NCI-H82 treated with DMSO at 0.1 percent for 48 hours (cell line): Measurements from ENCODE around the gene MYO9B.
A peak's percentile ranks its signal among the peaks of the same experiment; 100 is the strongest.

ENCODE experiments used
- DNase-seq: peaks from one replicate; lab custom pipeline; 2025; ENCODE audit not compliant: unreplicated experiment; lab: John Stamatoyannopoulos, UW

The MYO9B gene, protein sequence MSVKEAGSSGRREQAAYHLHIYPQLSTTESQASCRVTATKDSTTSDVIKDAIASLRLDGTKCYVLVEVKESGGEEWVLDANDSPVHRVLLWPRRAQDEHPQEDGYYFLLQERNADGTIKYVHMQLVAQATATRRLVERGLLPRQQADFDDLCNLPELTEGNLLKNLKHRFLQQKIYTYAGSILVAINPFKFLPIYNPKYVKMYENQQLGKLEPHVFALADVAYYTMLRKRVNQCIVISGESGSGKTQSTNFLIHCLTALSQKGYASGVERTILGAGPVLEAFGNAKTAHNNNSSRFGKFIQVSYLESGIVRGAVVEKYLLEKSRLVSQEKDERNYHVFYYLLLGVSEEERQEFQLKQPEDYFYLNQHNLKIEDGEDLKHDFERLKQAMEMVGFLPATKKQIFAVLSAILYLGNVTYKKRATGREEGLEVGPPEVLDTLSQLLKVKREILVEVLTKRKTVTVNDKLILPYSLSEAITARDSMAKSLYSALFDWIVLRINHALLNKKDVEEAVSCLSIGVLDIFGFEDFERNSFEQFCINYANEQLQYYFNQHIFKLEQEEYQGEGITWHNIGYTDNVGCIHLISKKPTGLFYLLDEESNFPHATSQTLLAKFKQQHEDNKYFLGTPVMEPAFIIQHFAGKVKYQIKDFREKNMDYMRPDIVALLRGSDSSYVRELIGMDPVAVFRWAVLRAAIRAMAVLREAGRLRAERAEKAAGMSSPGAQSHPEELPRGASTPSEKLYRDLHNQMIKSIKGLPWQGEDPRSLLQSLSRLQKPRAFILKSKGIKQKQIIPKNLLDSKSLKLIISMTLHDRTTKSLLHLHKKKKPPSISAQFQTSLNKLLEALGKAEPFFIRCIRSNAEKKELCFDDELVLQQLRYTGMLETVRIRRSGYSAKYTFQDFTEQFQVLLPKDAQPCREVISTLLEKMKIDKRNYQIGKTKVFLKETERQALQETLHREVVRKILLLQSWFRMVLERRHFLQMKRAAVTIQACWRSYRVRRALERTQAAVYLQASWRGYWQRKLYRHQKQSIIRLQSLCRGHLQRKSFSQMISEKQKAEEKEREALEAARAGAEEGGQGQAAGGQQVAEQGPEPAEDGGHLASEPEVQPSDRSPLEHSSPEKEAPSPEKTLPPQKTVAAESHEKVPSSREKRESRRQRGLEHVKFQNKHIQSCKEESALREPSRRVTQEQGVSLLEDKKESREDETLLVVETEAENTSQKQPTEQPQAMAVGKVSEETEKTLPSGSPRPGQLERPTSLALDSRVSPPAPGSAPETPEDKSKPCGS (N-terminal part only)

GRCh38 chr19:17075035-17075863 is at the start of gene MYO9B, which contains the start of gene HAUS8:
Gene MYO9B (plus strand): TSS chr19:17075777. CDS start chr19:17101718, 25,941 bp downstream.
Gene HAUS8 (minus strand): TSS chr19:17075452. CDS start chr19:17075422, 30 bp downstream.
- DNase-seq = peak; percentile 96

DNA sequence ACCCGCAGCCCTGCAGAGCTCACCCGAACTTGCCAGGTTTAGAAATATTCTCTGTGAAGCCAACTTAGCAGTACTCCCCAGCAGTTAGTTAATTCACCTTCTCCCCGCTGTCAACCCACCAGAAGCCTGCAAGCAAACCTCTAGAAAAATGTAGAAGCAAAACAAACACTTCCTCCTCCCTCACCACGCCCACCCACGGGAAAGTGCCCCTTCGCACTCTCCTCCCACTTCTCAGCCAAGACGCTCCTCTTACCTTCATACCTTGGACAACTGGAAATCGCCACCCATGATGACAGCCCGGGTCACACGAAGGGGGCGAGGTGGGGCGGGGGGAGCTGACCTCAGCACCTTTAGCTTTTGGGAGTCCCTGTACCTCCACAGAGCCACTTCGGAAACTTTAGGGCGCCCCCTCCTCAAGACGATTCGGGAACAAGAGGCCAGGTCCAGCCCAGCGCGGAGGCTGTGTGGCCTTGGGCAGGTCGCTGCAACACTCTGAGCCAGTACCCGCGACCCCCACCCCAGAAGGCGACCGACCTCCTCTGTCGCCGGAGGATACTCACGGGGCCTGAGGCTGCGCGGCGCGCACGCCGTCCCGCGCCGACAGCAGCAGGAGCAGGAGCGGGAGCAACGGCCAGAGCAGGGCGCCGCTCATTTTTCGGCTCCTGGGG is 49.5 kb upstream of the MYO9B start:
- no peak for DNase-seq

- no peak for DNase-seq
Observed at GRCh38 chr19:17026706-17027534, 48.7 kb upstream of the MYO9B start, which contains the start of gene CPAMD8. Gene CPAMD8 (minus strand): TSS chr19:17026810. CDS start chr19:17026642, 168 bp downstream.

- DNase-seq = no peak
Observed at GRCh38 chr19:17027535-17027975, 48.0 kb upstream of the MYO9B start.

DNA sequence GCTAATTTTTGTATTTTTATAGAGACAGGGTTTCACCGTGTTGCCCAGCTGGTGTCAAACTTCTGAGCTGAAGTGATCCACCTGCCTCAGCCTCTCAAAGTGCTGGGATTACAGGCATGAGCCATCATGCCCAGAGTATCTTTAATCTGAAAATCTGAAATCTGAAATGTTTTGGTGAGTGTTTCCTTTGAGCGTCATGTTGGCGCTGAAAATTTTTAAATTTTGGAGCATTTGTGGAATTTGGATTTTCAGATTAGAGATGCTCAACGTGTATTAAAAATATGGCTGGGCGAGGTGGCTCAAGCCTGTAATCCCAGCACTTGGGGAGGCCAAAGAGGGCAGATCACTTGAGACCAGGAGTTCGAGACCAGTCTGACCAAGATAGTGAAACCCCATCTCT is 43.8 kb upstream of the MYO9B start:
- no peak for DNase-seq

GRCh38 chr19:17035842-17036424 is 39.6 kb upstream of the MYO9B start:
- DNase-seq = no peak

GRCh38 chr19:17036640-17037039 is 38.9 kb upstream of the MYO9B start:
- no peak for DNase-seq

DNA sequence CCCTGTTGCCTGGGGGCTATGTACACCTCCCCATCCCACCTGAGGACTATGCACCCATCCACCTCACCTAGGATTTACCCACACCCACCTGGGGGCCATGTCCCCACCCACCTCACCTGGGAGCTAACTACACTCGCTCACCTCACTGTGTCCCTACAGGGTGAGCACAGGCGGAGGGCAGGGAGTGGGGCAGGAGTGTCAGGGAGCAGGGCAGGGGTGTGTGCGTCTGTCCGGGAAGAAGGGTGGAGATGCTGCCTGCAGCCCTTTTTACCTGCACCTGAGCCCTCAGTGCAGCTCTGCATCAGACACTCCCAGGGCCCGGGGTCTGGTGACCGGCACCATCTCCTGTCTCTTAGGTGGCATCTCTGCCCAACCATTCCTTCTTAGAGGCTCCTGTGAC is 38.4 kb upstream of the MYO9B start:
- no peak for DNase-seq

DNA sequence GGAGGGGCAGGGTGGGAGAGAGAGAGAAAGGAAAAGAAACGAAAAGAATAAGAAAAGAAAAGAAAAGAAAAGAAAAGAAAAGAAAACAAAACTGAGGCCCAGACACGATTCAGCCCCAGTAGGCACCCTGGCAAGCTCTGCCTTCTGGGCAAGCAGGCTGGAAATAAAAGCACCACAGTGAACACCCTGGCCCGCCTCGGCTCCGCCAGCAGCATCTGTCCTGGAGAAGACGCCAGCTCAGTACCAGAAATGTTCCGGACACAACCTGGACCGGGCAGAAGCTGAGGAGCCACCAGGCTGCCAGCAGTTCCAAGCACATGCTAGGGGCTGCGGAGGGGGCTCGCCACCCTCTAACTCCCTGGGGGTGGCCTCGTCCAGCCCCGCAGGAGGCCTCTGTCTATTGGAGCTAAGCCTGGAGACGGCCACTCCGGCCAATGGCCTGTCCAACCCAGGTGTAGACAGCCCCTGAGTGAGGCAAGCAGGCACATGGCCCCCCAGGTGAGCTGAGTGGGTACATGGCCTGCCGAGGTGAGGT is 37.5 kb upstream of the MYO9B start:
- DNase-seq = no peak

- no peak for DNase-seq
Observed at GRCh38 chr19:17041976-17042375, 33.6 kb upstream of the MYO9B start.

DNA sequence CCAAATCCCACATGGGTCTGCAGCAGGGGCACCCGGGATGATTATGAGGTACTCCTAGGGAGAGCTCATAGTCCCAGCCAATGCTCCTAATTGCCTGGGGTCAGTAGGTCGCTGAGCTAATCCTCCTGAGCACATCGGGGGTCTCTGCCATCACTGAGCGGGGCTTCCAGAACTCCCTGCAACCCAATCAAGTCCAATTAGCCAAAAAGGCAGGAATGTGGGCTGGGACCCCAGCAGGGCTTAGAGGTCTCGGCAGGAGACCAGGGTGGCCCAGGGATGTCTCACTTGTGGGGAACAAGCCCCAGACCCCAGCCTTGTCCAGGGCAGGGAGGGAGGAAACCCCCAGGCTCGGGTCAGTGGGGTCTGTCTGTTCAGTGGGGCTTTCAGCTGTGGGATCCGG is 31.8 kb upstream of the MYO9B start:
- no peak for DNase-seq

- no peak for DNase-seq
Observed at GRCh38 chr19:17045907-17046502, 29.6 kb upstream of the MYO9B start.

DNA sequence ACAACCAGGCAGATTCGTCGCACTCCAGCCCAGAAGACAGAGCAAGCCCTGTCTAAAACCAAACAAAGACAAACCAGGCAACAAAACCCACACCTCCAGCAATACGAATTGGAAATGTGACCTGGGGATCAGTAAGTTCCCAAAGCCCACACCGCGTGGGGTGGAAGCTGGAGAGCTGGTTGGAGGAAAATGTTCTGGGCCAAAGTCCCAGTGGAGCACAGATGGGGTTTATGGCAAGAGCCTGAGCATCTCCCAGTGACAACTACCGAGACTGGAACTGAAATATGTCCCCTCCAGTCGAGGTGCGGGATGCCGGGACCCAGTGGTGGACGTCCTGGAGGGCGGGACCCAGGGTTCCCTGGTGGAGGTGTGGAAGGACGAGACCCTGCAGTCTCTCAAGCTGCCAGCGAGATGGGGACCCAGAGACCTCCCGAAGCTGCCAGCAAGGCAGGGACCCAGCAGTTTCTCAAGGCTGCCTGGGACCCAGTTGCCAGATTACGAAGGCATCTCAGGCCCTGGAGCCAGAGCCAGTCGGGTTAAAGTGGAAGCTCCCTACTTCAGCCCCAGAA is 26.6 kb upstream of the MYO9B start:
- no peak for DNase-seq

DNA sequence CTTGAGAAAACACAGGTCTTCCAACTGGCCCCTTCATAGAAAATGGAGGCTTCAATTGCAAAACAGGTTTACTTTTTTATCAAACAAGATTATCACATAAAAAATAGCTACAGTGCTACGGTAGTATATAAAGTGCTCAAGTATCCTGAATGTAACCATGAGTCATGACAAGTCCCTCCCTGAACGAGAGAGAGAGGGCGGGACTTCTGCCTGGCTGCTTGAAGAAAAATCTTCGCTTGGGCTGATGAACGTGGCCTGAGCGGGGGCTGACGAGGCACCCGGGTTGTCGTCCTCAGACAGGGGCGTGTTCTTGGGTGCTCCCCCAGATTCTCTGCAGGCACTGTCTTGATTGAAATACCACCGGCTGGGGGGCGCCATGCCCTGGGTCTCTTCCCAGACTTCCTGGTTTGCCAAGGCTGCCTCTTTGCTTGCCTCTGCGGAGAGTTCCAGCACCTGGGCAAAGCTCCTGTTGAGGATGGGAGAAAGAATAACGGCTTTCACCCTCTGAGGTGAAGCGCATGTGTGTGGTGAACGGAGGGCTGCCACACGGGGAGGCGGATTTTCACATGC is 25.8 kb upstream of the MYO9B start:
- DNase-seq = no peak

GRCh38 chr19:17052439-17052838 is 23.1 kb upstream of the MYO9B start:
- no peak for DNase-seq

- DNase-seq = no peak
Observed at GRCh38 chr19:17054746-17055145, 20.8 kb upstream of the MYO9B start.

GRCh38 chr19:17055636-17056035 is 19.9 kb upstream of the MYO9B start:
- no peak for DNase-seq
